Epithelial cell of esophagus (primary cell): ENCODE data around the gene IRF2BP2.

Experiments used
- DNase-seq: peaks from one replicate; pipeline ENCODE4 v3.0.0; 2010; ENCODE audit warnings: low read depth
- H3K4me3 ChIP-seq: 2 replicates; pipeline ENCODE4 v1.5.1; 2011; ENCODE audit warnings: mild to moderate bottlenecking, low read length, control low read depth
- CTCF ChIP-seq: IDR thresholded peaks from 2 replicates; pipeline ENCODE4 v1.5.1; 2011; ENCODE audit warnings: low read depth, mild to moderate bottlenecking, low read length, control low read depth, inconsistent platforms; ENCODE audit not compliant: insufficient read depth; ENCODE audit errors: missing control alignments

IRF2BP2 gene

DNA sequence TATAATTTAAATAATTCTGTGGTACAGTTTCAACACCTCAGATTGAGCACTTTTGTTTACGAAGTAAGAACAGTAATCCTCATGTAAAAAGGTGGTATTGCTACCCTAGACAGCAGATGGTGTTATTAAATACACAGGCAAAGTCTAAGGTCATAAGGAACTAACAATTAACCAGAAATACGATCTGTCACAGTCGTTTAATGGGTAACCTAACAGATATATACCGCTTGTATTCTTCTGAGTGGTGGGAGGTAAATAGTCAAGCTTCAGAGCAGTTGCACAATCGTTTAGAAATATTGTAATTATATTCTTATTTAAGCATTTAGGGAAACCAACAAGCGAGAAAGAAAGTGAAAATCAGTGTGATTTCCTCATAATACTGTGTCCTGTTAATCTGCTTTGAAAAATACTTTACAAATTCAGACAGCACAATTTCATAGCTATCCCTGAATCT, 9.8 kb upstream of the IRF2BP2 start:
- no peak for TF ChIP-seq CTCF
- no peak for DNase-seq
- no peak overlapping the region for H3K4me3 ChIP-seq

DNA sequence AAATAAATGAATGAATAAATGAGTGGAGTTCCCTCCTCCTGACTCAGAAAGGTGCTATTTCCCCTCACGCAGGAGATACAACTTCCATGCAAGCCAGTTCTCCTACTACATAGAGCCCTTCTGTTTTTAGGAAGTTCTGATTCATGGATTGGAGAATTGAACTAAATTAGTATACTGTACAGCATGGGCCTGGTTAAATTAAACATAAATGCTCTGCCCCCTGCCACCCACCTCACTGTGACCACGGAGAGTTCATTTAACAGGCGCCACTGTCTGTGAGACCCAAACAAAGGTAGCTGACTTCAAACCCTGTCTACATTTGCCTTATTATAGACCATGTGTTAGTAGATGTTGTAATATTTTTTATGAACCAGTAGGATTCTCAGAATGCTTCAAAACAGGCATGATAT, 9.1 kb upstream of the IRF2BP2 start:
- peak; percentile 60 for DNase-seq
- H3K4me3 ChIP-seq, result no peak overlapping the region
- TF ChIP-seq CTCF, result no peak

GRCh38 chr1:234618737-234619049, 8.7 kb upstream of the IRF2BP2 start:
- no peak for TF ChIP-seq CTCF
- DNase-seq, result no peak
- H3K4me3 ChIP-seq, result no peak overlapping the region

GRCh38 chr1:234617986-234618736, 8.2 kb upstream of the IRF2BP2 start:
- peak; percentile 81 for DNase-seq
- no peak for TF ChIP-seq CTCF
- H3K4me3 ChIP-seq, result no peak overlapping the region

- H3K4me3 ChIP-seq, result no peak overlapping the region
- no peak for TF ChIP-seq CTCF
- DNase-seq, result no peak
These were observed 7.4 kb upstream of the IRF2BP2 start for GRCh38 chr1:234617131-234617985.

- no peak for TF ChIP-seq CTCF
- H3K4me3 ChIP-seq, result no peak overlapping the region
- DNase-seq, result peak; percentile 41
These were observed 6.7 kb upstream of the IRF2BP2 start for GRCh38 chr1:234616644-234617043.

- H3K4me3 ChIP-seq, result no peak overlapping the region
- no peak for TF ChIP-seq CTCF
- no peak for DNase-seq
These were observed 4.1 kb upstream of the IRF2BP2 start for GRCh38 chr1:234614081-234614489.
